22Rv1 (cell line): ENCODE results near the gene STXBP1.

Source experiments
- ZFX ChIP-seq: fragments of 450-650 bp; IDR thresholded peaks from 2 replicates; pipeline ENCODE4 v1.6.1; 2017; ENCODE audit warnings: antibody characterized with exemption, borderline replicate concordance
- TF ChIP-seq, protein P1 (sequence below): fragments of 450-650 bp; IDR thresholded peaks from 2 replicates; pipeline ENCODE4 v1.5.1; 2017; ENCODE audit warnings: mild to moderate bottlenecking

DNA sequence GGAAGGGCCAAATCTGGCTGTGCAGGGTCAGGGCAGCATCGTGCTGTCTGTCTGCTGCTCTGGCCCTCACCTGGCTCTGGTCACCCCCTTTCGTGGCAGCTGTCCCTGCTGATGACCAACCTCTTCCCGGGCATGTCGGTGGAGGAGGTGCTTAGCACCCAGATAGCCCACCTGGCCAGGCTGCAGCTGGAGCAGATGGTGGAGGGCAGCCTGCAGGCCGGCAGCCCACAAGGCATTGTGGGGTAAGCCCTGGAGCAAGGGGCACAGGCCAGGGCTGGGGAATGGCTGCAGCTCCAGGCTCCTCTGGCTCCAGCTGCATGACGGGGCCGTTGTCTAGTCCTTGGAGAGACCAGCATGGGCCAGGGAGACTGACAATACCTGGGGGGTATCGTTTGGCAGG, 114.8 kb downstream of the STXBP1 start:
- TF ChIP-seq, protein P1, sequence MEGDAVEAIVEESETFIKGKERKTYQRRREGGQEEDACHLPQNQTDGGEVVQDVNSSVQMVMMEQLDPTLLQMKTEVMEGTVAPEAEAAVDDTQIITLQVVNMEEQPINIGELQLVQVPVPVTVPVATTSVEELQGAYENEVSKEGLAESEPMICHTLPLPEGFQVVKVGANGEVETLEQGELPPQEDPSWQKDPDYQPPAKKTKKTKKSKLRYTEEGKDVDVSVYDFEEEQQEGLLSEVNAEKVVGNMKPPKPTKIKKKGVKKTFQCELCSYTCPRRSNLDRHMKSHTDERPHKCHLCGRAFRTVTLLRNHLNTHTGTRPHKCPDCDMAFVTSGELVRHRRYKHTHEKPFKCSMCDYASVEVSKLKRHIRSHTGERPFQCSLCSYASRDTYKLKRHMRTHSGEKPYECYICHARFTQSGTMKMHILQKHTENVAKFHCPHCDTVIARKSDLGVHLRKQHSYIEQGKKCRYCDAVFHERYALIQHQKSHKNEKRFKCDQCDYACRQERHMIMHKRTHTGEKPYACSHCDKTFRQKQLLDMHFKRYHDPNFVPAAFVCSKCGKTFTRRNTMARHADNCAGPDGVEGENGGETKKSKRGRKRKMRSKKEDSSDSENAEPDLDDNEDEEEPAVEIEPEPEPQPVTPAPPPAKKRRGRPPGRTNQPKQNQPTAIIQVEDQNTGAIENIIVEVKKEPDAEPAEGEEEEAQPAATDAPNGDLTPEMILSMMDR: no peak
- no peak for TF ChIP-seq ZFX
